NCI-H2227 treated with DMSO at 0.1 percent for 48 hours (cell line): ENCODE measurements around the gene ASB8.

Source experiments
- DNase-seq: peaks from one replicate; lab custom pipeline; 2025; lab: John Stamatoyannopoulos, UW

Gene ASB8

DNA sequence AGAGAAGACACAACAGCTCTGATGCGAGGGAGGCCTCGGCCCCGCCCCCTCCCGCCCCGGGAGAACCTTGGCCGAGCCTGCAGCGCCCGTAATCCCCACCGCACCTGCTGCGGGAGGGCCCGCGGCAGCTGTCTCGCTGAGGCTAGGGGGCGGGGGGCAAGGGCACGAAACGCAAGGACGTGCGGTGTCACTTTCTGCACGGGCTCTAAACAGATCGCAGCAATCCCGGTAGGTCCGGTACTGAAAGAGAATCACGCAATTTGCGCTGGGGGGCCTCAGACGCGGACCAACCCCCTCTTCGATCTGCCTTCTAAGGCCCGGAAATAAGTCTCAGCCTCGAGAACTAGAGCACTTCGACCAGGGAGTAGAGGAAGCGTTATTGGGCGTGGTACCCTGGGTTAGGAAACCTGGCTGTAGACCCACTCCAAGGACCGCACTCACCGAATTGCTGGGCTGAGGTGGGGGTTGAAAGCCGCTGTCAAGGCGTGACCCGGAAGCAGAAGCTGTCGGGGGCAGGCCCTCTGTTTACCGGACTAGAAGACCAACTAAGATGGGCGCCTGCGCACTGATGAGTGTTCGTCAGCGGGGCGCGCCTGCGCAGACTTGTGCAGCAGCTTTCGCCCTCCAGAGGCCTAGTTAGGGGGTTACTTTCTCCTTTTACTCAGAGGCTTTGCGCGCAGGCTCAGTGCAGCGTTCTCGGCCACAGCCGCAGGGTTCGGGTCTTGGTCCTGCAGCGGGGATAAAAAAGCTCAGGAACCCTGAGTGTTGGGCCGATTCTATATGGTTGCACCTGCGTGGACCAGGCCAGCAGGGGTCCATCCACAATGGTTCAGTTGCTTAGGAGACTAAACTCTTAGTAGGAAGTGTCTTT lies at the start of gene ASB8:
Gene ASB8, minus strand, starts transcription at position 498 of the 871 bp plus-strand sequence. CDS start 4,019 bp downstream, outside the sequence.
- peak; percentile 96 for DNase-seq

- DNase-seq = no peak
Observed at GRCh38 chr12:48203192-48203591, 45.9 kb upstream of the ASB8 start, which contains the start of gene OR10AD1. Gene OR10AD1 (minus strand): TSS chr12:48203292. CDS start chr12:48203292, 0 bp downstream.

GRCh38 chr12:48202766-48203165 lies 45.5 kb upstream of the ASB8 start:
- no peak for DNase-seq

GRCh38 chr12:48201516-48201915 lies 44.2 kb upstream of the ASB8 start:
- DNase-seq = no peak

GRCh38 chr12:48201091-48201490 lies 43.8 kb upstream of the ASB8 start:
- DNase-seq = no peak

DNA sequence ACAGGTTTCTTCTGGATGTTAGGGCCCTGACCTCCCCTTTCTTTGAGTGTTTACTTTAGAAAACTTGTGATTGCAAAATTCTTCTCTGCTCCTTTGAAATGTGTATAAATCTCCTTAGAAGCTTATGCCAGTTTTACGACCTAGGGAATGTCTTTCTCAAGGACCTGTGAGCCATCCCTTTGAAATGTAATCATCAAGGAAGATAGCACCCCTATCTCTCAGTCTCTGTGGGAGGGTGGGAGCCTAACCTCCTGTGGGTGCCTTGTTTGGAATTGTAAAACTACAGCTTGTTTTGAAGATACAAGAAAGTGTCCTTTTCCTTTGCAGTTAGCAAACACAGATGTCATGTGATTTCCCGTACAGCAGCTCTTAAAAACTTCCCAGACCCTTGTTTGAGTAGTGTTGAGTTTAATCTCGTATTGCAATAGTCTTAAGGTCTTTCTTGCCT lies 42.5 kb upstream of the ASB8 start:
- DNase-seq = no peak

- DNase-seq = no peak
Observed at GRCh38 chr12:48198985-48199384, 41.7 kb upstream of the ASB8 start.

DNA sequence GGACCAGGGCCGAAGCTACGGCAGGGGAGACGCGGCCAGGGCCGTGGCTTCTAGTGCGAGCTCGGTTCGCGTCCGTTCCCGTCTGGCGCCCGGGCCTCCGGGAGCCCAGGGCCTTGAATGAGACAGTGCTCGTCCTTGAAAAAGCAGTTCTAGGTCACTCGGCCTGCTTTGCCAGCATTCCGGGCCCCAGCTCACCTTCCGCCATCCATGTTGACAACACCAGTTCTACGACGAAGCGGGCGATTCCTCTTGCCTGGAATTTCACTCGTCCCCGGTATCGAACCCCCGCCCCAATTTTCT lies 41.3 kb upstream of the ASB8 start:
- no peak for DNase-seq

GRCh38 chr12:48197971-48198671 lies 40.8 kb upstream of the ASB8 start:
- peak; percentile 91 for DNase-seq

DNA sequence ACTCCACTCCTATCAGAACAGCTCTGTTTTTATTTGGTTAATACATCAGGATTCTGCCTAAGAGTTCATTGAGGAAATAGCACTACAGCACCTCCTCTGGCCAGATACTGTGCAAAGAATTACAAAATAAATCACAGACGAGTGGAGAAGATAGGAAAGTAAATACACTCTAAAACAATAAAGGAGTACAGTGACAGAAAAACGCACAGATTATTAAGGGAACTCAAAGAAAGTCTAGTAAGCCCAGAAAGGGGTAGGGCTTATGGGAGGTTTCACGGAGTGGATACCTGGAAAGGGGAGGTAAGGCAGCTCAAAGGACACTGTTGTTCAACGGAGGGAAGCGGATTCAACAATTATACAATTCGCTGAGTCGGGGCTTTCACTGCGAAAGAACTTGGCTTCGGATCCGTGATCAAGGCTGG lies 40.2 kb upstream of the ASB8 start:
- peak; percentile 34 for DNase-seq

DNA sequence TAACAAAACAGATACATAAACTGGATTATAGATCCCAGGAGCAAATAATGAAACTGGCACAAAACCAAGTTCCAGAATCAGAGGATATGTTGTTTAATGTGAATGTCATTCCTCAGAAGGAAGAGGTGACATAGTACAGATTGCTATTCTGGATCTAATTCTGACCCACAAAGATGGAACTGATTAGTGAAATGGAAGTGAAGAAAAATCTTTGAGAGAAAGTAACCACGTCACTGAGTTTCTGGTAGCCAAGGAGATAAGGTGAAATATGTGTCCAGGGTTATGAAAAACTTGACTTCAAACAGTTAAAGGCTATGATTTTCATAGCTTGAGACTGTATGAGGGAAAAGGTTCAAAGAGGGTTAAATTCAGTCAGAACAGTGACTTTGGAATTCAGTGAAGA lies 37.5 kb upstream of the ASB8 start:
- DNase-seq = no peak

- no peak for DNase-seq
Observed at GRCh38 chr12:48193623-48194022, 36.3 kb upstream of the ASB8 start.

DNA sequence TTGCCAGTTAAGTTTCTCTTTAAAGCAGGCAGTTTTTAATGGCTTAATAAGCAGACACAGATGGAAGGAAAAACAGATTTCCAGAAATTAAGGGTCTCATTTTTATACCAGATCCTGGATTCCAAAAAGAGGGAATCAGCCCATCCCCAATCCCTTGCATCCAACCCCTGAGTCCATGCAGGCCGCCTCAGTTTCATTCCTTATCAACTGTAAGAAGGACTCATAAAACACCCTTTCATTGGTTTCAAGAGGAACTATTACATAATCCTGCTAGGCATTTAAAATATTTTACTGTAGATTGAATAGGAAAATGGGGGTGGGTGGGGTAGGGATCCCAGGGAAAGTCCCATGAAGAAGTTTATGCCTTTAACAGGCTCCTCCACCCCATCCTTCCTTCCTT lies 35.5 kb upstream of the ASB8 start:
- DNase-seq = no peak

DNA sequence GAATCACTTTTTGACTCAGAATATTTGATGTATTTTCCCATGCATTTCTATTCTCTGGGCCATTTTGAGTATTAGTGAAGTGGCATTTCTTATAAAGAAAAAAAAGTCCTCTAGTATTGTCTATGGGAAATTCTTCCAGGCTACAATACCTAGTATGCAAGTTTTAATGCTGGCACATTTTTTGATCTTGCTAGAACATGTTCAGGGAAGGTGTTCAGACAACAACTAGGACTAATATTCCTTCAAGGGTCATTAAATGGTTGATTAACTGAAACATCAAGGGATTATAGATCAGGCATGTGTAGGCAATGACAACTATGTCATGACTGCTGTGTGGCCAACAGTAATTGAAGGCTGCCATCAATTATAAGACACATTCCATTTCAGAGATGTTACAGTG lies 33.8 kb upstream of the ASB8 start:
- DNase-seq = no peak

GRCh38 chr12:48189331-48190125 lies 32.2 kb upstream of the ASB8 start:
- peak; percentile 55 for DNase-seq

DNA sequence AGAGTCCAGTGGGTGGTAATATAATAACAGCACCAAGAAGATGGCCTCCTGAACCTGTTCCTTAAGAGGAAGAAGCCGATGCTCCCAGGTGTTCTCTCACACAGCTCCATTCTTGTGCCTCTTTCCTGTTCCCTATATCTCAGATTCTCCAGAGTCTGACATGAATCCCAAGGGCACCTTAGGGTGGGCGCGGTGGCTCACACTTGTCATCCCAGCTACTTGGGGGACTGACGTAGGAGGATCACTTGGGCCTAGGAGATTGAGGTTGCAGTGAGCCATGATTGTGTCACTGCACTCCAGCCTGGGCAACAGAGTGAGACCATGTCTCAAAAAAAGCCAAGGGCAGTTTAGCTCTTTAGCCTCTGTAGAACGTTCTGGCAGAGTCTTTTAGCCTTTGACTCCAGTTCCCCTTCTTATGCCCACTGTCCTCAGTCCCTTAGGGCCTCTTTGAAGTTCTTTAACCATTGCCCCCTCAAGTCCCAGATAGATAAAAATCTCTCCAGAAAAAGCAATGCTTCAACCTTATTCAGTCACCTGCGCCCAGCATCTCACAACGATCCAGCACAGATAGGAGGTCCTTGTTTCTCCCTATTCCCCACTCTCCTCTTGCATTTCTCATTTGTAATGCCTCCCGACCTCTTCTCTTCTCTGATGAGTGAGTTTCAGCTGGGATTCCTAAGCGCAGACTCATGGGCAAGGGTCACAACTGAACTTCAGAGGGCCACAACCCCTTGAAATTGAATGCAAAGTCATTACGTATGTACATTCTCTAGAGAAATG lies 30.8 kb upstream of the ASB8 start:
- DNase-seq = no peak

GRCh38 chr12:48185181-48185919 lies 28.0 kb upstream of the ASB8 start:
- no peak for DNase-seq

DNA sequence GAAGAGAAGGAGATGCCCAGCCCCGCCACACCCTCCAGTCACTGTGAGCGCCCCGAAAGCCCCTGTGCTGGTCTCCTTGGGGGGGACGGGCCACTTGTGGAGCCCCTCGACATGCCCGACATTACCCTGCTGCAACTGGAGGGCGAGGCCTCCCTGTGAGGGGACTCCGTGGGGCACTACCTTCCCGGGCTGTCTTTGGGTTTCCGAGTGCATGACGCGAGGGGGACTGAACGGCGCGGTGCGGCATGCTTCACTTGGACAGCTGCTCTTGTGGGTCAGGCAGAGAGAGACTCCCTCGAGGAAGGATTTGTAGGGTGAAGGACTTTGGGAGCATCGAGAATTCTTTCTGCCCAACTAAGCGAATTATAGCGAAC lies 27.2 kb upstream of the ASB8 start:
- DNase-seq = no peak

DNA sequence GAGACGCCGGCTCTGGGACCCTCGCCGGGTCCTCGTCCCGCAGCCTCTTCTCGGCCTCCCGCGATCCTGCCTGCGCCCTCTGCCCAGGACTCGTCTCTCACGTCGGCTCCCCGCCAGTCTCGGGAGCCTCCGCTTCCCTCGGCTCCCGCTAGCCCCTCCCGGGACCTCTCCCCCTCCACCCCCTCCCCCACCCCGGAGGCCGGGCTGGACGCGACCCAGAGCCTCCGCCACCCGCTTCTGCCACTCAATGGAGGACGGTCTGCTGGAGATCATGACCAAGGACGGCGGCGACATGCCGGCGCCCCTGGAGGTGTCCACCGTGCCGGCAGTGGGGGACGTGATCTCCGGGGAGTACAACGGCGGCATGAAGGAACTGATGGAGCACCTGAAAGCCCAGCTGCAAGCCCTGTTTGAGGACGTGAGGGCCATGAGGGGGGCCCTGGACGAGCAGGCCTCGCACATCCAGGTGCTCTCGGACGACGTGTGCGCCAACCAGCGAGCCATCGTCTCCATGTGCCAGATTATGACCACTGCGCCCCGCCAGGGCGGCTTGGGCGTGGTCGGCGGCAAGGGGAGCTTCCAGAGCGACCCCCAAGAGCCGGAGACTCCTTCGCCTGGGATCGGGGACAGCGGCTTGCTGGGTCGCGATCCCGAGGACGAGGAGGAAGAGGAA lies 26.7 kb upstream of the ASB8 start:
- DNase-seq = no peak

DNA sequence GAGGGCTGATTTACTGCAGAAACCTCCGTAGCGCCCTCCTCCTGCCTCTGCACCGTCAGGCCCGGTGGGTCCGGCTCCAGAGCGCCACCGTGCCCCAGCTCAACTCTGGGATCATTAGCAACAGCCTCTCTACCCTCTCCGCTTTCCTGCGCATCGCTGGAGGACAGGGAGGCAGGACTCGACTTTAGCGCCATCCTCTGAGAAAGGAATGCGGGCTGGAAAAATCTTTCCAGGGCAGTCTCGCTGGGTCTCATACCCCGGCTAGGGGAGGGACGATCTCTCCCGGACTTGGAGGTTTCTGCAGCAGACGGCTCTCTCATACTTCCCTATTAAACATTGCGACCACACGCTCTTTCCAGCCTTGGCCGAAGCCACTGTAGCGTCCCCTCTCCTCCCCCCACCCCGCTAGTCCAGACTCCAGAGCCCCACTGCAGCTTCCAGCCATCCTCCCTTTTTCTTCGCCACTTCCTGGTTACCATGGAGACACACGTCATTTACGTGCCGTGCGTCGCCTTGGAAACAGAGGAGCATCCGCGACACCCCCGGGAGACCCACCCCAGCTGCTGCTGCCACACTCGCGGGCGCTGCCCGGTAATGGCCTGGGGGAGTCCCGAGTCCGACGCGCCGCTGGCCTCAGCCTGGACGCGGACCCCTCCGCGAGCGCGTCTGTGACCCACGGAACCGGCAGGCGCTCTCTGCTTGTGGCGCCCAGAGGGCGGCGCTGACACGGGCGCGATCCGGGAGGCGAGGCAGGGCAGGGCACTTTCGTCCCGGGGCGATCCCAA lies 26.0 kb upstream of the ASB8 start, which contains the start of gene CCDC184:
Gene CCDC184, plus strand, starts transcription at position 554 of the 785 bp plus-strand sequence. CDS start 479 bp downstream, outside the sequence.
- DNase-seq = peak; percentile 72
